ENCODE measurements around the gene DENND2A. TPM values are rescaled to one million over a fixed set of nuclear protein-coding genes. Genes with fewer than 3 reads are reported as not detected.

DENND2A gene
- total RNA-seq, 1 donor from 2014 or later: not detected

DNA sequence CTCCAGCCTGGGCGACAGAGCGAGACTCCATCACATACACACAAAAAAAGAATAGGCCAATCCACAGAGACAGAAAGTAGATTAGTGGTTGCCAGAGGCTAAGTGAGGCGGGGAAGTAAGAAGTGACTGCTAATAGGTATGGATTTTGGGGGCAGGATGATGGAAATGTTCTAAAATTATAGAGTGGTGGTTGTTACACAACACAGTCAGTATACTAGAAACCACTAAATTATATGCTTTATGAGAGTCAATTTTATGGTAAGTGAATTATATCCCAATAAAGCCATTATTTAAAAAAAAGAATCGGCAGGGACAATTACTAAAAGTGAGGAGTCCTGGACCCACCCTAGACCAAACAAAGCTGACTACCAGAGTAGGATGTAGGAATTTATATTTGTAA, 24.3 kb downstream of the DENND2A start:
- ATAC-seq (ENCODE audit: low read depth) (no peak), DNase-seq (no peak)
- Mint-ChIP-seq H3K27ac (no peak overlapping the region), H3K4me3 (no peak overlapping the region), H3K4me1 (no peaks in the 10 kb centered on the region), H3K36me3 (ENCODE audit: low read depth) (no peaks in the 10 kb centered on the region), H3K27me3 (no peaks in the 10 kb centered on the region), H3K9me3 (no peaks in the 10 kb centered on the region)
- POLR2A ChIA-PET: interaction anchor here (0.6 kb wide), 1 partner anchor 442 kb away, joined by 3 read pairs; no protein-coding TSS in a partner anchor
- TF ChIP-seq, protein P1, sequence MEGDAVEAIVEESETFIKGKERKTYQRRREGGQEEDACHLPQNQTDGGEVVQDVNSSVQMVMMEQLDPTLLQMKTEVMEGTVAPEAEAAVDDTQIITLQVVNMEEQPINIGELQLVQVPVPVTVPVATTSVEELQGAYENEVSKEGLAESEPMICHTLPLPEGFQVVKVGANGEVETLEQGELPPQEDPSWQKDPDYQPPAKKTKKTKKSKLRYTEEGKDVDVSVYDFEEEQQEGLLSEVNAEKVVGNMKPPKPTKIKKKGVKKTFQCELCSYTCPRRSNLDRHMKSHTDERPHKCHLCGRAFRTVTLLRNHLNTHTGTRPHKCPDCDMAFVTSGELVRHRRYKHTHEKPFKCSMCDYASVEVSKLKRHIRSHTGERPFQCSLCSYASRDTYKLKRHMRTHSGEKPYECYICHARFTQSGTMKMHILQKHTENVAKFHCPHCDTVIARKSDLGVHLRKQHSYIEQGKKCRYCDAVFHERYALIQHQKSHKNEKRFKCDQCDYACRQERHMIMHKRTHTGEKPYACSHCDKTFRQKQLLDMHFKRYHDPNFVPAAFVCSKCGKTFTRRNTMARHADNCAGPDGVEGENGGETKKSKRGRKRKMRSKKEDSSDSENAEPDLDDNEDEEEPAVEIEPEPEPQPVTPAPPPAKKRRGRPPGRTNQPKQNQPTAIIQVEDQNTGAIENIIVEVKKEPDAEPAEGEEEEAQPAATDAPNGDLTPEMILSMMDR (IDR thresholded peaks at IDR 0.05): no peak
- intact Hi-C loops (cut with micrococcal nuclease): no loop called here
- CTCF ChIA-PET: no interaction called here

DNA sequence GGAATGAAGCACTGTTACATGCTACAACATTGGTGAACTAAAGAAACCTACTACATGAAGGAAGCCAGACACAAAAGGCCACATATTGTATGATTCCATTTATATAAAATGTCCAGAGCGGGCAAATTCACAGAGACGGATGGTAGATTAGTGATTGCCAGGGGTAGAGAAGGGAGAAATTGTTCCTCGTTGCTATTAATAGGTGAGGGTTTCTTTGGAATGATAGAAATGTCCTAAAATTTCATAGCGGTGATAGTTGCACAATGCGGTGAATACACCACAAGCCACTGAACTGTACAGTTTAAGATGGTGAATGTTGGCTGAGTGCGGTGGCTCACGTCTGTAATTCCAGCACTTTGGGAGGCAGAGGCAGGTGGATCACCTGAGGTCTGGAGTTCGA, 29.0 kb downstream of the DENND2A start:
- Mint-ChIP-seq H3K9me3 (no peaks in the 10 kb centered on the region), H3K27me3 (peaks cover 3% of the 10 kb centered on the region), H3K27ac (no peak overlapping the region), H3K4me1 (no peaks in the 10 kb centered on the region), H3K4me3 (no peak overlapping the region), H3K36me3 (ENCODE audit: low read depth) (no peaks in the 10 kb centered on the region)
- DNase-seq: no peak
- ATAC-seq (ENCODE audit: low read depth): no peak
- ChIA-PET POLR2A (no interaction called here), CTCF (no interaction called here)
- TF ChIP-seq, protein P1 (IDR thresholded peaks at IDR 0.05): no peak
- intact Hi-C loops (cut with micrococcal nuclease): no loop called here

GRCh38 chr7:140610204-140611165, 30.1 kb downstream of the DENND2A start:
- Mint-ChIP-seq H3K4me1 (no peaks in the 10 kb centered on the region), H3K9me3 (no peaks in the 10 kb centered on the region), H3K4me3 (no peak overlapping the region), H3K27me3 (peaks cover 3% of the 10 kb centered on the region), H3K36me3 (ENCODE audit: low read depth) (no peaks in the 10 kb centered on the region), H3K27ac (no peak overlapping the region)
- DNase-seq (no peak), ATAC-seq (ENCODE audit: low read depth) (no peak)
- ChIA-PET POLR2A (no interaction called here), CTCF (no interaction called here)
- TF ChIP-seq, protein P1 (IDR thresholded peaks at IDR 0.05): no peak
- intact Hi-C loops (cut with micrococcal nuclease): no loop called here

GRCh38 chr7:140609646-140610045, 31.0 kb downstream of the DENND2A start:
- intact Hi-C loops (cut with micrococcal nuclease): no loop called here
- Mint-ChIP-seq H3K9me3 (no peaks in the 10 kb centered on the region), H3K27ac (no peak overlapping the region), H3K4me1 (no peaks in the 10 kb centered on the region), H3K36me3 (ENCODE audit: low read depth) (no peaks in the 10 kb centered on the region), H3K4me3 (no peak overlapping the region), H3K27me3 (peaks cover 3% of the 10 kb centered on the region)
- ChIA-PET CTCF (no interaction called here), POLR2A (no interaction called here)
- ATAC-seq (ENCODE audit: low read depth) (no peak), DNase-seq (no peak)
- TF ChIP-seq, protein P1 (IDR thresholded peaks at IDR 0.05): no peak

- intact Hi-C loops (cut with micrococcal nuclease): no loop called here
- ChIA-PET CTCF (no interaction called here), POLR2A (no interaction called here)
- TF ChIP-seq, protein P1 (IDR thresholded peaks at IDR 0.05): no peak
- Mint-ChIP-seq H3K27me3 (peaks cover 3% of the 10 kb centered on the region), H3K4me1 (no peaks in the 10 kb centered on the region), H3K4me3 (no peak overlapping the region), H3K27ac (no peak overlapping the region), H3K36me3 (ENCODE audit: low read depth) (no peaks in the 10 kb centered on the region), H3K9me3 (no peaks in the 10 kb centered on the region)
- DNase-seq: no peak
- no peak for ATAC-seq (ENCODE audit: low read depth)
Measured at GRCh38 chr7:140607441-140607989, 33.1 kb downstream of the DENND2A start.
